Cardiac muscle cell (in vitro differentiated cells and primary cell): ENCODE measurements around the gene FBLN1. TPM values are rescaled to one million over a fixed set of nuclear protein-coding genes. Genes with fewer than 3 reads are reported as not detected.

Source experiments
- DNase-seq, 2 donors: peaks; one replicate each; pipeline versions ENCODE4 v3.0.0 to v3.0.0-alpha.2; 2010 to 2017; ENCODE audit warnings: low read depth in 1 of 2, low spot score in 1 of 2
- H3K27ac ChIP-seq: fragments of 200-600 bp; sonication (generic); 2 replicates; pipeline ENCODE4 v1.5.1; 2016
- H3K27me3 ChIP-seq: fragments of 200-600 bp; sonication (generic); 2 replicates; pipeline ENCODE4 v1.6.0; 2016; ENCODE audit warnings: control low read depth
- H3K36me3 ChIP-seq: fragments of 200-600 bp; sonication (generic); 2 replicates; pipeline ENCODE4 v1.5.1; 2016; ENCODE audit warnings: control low read depth
- H3K4me1 ChIP-seq: fragments of 200-600 bp; sonication (generic); 2 replicates; pipeline ENCODE4 v1.8.1; 2017; ENCODE audit warnings: low read depth, mild to moderate bottlenecking, mixed run types
- H3K4me3 ChIP-seq: fragments of 200-600 bp; sonication (generic); 2 replicates; pipeline ENCODE4 v1.5.1; 2016; ENCODE audit warnings: mild to moderate bottlenecking
- H3K9me3 ChIP-seq: fragments of 200-600 bp; sonication (generic); 2 replicates; pipeline ENCODE4 v1.5.1; 2017; ENCODE audit warnings: low read depth, mild to moderate bottlenecking, control low read depth
- polyA plus RNA-seq: library from polyadenylated mRNA; unstranded; fragments of >200 nt; fragmentation: Nextera tagmentation; extraction: Ambion mirVana; gene quantifications from 2 replicates; pipeline ENCODE4 v1.2.1, GENCODE V29; 2016
- total RNA-seq: library from RNA; depleted of rRNA; stranded (reverse); fragments of >200 nt; gene quantifications from 2 replicates; pipeline ENCODE4 v1.2.3, GENCODE V29; 2016
- TF ChIP-seq, protein P1 (sequence below): IDR thresholded peaks from 2 replicates; pipeline ENCODE4 v1.5.1; 2012; ENCODE audit warnings: low read depth, mild to moderate bottlenecking, low read length

The FBLN1 gene
- total and polyA plus RNA-seq, 2 experiments from 2014 or later: 53.8 to 55.7 TPM

DNA sequence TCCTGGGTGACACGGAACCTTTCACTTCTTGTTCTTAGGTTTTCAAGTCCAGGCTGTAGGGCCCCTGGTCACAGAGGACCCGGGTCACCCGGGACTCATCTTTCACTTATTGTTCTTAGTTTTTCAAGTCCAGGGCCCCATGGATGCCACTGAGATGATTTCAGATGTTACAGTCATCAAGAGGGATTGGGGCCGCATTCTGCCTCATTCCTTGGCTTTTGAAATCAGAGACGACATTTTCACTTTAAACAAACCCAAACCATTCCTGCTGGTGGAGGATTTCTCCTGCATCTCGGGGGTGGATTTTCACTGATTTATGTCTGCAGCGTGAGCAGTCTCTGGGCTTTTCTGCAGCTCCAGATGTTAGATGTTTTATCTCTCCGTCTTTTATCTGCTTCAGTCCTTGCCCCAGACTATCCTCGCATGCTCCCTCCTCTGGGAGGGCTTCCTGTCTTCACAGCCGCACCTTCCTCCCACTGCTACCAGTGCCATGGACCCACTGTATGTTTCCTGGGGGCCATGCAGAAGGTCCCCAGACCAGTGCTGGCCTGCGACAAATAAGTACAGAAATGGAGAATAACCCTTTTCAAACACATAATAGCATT is 27.4 kb downstream of the FBLN1 start:
- no peak overlapping the region for H3K27ac ChIP-seq
- H3K36me3 ChIP-seq: no peaks in the 10 kb centered on the region
- DNase-seq: no peak
- no peaks in the 10 kb centered on the region for H3K9me3 ChIP-seq
- TF ChIP-seq, protein P1, sequence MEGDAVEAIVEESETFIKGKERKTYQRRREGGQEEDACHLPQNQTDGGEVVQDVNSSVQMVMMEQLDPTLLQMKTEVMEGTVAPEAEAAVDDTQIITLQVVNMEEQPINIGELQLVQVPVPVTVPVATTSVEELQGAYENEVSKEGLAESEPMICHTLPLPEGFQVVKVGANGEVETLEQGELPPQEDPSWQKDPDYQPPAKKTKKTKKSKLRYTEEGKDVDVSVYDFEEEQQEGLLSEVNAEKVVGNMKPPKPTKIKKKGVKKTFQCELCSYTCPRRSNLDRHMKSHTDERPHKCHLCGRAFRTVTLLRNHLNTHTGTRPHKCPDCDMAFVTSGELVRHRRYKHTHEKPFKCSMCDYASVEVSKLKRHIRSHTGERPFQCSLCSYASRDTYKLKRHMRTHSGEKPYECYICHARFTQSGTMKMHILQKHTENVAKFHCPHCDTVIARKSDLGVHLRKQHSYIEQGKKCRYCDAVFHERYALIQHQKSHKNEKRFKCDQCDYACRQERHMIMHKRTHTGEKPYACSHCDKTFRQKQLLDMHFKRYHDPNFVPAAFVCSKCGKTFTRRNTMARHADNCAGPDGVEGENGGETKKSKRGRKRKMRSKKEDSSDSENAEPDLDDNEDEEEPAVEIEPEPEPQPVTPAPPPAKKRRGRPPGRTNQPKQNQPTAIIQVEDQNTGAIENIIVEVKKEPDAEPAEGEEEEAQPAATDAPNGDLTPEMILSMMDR: no peak
- no peaks in the 10 kb centered on the region for H3K27me3 ChIP-seq
- no peak overlapping the region for H3K4me3 ChIP-seq
- H3K4me1 ChIP-seq: no peaks in the 10 kb centered on the region

DNA sequence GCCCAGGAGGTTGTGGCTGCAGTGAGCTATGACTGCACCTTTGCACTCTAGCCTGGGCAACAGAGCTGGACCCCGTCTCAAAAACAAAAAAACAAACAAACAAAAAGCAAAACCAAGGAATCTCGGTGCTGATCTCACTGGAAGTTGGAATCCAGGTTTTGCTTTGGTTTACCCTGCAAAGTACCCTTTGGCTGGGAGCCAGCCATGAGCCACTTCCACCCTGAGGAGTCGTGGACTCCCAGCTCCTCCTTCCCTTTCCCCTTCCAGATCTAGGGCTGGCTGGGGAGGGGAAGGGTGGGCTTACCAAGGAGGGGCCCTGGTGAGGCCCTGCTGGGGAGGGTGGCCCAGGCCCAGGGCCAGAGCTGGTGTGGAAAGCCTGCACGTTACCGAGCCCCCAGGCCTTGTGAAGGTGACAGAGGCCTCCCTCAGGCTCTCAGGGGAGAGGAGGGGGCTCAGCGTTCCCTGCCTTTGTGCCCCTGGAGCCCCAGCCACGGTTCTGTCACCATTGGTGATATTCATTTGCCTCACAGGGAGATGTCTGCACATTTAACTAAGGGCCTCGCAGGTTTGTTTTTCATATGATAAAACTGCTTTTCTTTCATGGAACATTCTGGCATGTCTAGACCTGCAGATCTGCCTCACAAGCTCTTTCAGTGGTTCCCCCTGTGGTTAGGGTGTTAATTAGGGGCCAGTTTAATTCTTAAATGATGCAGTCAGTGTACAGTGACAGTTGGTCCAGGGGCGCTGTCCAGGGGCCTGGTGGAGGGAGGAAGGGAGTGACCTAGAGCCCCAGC is 29.0 kb downstream of the FBLN1 start:
- Histone ChIP-seq H3K27ac (no peak overlapping the region), H3K4me1 (no peaks in the 10 kb centered on the region), H3K27me3 (no peaks in the 10 kb centered on the region), H3K36me3 (no peaks in the 10 kb centered on the region), H3K9me3 (no peaks in the 10 kb centered on the region), H3K4me3 (no peak overlapping the region)
- TF ChIP-seq, protein P1: no peak
- DNase-seq: peak in 1 of 2 donors; percentile 7

DNA sequence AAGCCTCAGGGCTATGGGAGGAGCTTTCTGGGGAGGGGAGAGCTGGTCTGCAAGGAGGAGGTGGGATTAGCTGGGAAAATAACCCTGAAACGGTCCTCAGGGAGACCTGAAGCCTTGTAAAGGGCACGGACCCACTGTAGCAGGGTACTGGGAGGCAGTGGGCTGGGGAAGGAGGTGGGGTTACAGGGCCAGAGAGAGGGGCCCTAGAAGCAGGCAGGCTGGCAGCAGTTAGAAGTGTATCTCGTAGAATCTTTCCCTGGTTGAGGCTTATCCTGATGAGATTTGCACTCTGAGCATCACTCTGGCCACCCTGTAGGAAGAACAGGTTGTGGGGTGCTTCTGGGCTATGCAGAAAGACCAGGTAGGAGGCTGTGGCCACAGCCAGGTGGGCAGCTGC is 29.6 kb downstream of the FBLN1 start:
- Histone ChIP-seq H3K4me1 (no peaks in the 10 kb centered on the region), H3K27ac (no peak overlapping the region), H3K4me3 (no peak overlapping the region), H3K36me3 (no peaks in the 10 kb centered on the region), H3K27me3 (no peaks in the 10 kb centered on the region), H3K9me3 (no peaks in the 10 kb centered on the region)
- no peak for DNase-seq
- TF ChIP-seq, protein P1: no peak

DNA sequence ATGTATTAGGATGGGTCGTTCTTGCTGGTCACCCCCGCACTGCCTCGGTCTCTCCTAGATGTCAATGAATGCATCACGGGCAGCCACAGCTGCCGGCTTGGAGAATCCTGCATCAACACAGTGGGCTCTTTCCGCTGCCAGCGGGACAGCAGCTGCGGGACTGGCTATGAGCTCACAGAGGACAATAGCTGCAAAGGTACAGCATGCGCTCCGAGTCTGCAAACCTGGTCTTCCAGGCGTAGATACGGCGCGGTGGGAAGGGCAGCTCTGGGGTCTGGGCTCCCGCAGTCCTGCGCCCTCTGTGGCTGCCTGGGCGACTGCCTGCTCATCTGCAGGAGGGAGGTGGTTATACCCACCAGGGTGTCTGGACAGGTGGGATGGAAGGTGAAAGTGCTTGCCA is 31.0 kb downstream of the FBLN1 start:
- Histone ChIP-seq H3K4me1 (no peaks in the 10 kb centered on the region), H3K27me3 (no peaks in the 10 kb centered on the region), H3K36me3 (no peaks in the 10 kb centered on the region), H3K27ac (no peak overlapping the region), H3K4me3 (no peak overlapping the region), H3K9me3 (no peaks in the 10 kb centered on the region)
- DNase-seq: no peak
- TF ChIP-seq, protein P1: no peak

DNA sequence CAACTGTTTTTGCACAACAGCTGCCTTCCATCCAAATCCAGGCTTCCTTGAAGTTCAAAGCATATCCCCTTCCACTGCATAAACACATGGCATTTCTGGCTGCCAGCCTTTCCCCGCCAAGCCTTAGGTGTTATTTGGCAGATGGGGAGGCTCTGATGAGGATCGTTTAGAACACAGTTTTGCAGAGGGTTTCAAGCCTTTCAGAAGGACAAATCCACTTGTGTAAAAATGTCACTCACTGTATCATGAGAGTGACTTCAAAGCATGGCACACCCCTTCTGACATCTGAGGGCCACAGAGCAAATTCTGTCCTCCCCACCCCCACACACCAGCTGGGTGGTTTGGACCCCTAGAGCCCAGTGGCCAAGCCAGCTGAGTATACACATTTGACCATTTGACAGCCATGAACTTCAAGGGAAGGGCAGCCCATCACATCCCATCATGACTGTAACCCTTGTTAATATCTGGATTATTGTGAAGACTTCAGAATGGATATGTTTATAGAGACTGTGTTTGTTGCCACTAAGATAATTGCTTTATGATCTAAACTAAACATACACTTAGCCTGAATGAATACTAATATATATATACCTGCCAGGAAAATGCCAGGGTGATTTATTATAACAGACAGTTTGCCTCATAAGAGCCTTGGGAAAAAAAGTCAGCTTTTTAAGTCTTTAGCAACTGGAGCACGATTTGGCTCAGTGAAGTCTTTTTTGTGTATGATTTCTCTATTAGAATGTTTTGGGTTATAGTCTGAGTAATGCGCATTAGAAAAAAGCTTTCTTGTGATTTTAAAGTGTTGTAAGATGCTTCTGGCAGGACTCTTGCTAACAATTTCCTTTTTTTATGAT is 31.9 kb downstream of the FBLN1 start:
- H3K27me3 ChIP-seq: no peaks in the 10 kb centered on the region
- H3K4me3 ChIP-seq: no peak overlapping the region
- no peaks in the 10 kb centered on the region for H3K9me3 ChIP-seq
- no peaks in the 10 kb centered on the region for H3K36me3 ChIP-seq
- TF ChIP-seq, protein P1: no peak
- no peak overlapping the region for H3K27ac ChIP-seq
- H3K4me1 ChIP-seq: no peaks in the 10 kb centered on the region
- DNase-seq: peak in 1 of 2 donors; percentile 23
